Panc1 (cell line): ENCODE measurements around the gene C19orf53. TPM values are rescaled to one million over a fixed set of nuclear protein-coding genes. Genes with fewer than 3 reads are reported as not detected.
"Not testable (repeated sequence)": the region's sequence is repeated elsewhere in the genome, so short reads cannot be mapped to it uniquely, and the experiment has no call there.

Experiments
- ATAC-seq: fragments of 200-7000 bp; cut with Tn5 transposase; 2 replicates; pipeline ENCODE4 v1.9.1; 2020; ENCODE audit warnings: mild to moderate bottlenecking, moderate library complexity
- BruUV-seq: library from RNA; stranded (reverse); fragments of 400-500 nt; replicated peaks from 2 replicates; lab custom pipeline; 2021; lab: Mats Ljungman, UMichigan
- CTCF ChIA-PET: fragments of 300-600 bp; sonication (Branson Sonifier 250); formaldehyde crosslinking; loops from one replicate; lab custom pipeline; 2022; ENCODE audit warnings: antibody characterized with exemption; lab: Charles Lee
- POLR2A ChIA-PET: fragments of 300-600 bp; sonication (Branson Sonifier 250); formaldehyde crosslinking; loops from one replicate; lab custom pipeline; 2022; ENCODE audit warnings: antibody characterized with exemption; lab: Charles Lee
- DNase-seq: peaks from one replicate; pipeline ENCODE4 v3.0.0-alpha.2; 2010; ENCODE audit warnings: low read depth, low spot score
- H3K27ac ChIP-seq: 2 replicates; pipeline ENCODE4 v1.5.1; 2011; ENCODE audit warnings: mild to moderate bottlenecking, low read length, inconsistent platforms
- H3K27me3 ChIP-seq: fragments of 200-500 bp; sonication (Bioruptor generic); 2 replicates; pipeline ENCODE4 v1.6.0; 2014; ENCODE audit warnings: low read length, inconsistent platforms; ENCODE audit not compliant: control insufficient read depth, insufficient read depth
- H3K36me3 ChIP-seq: fragments of 200-500 bp; sonication (Bioruptor generic); 2 replicates; pipeline ENCODE4 v1.5.1; 2014; ENCODE audit warnings: inconsistent platforms, mild to moderate bottlenecking, low read length, moderate library complexity; ENCODE audit not compliant: control insufficient read depth, insufficient read depth
- H3K4me1 ChIP-seq: 2 replicates; pipeline ENCODE4 v1.5.1; 2011; ENCODE audit warnings: inconsistent platforms, mild to moderate bottlenecking, low read length, moderate library complexity; ENCODE audit not compliant: control insufficient read depth, insufficient read depth
- H3K4me3 ChIP-seq, 2 experiments: 2 replicates each; pipeline ENCODE4 v1.5.1; 2011 to 2012; ENCODE audit warnings: low read depth in 2 of 2, low read length in 2 of 2, mild to moderate bottlenecking in 2 of 2, inconsistent platforms in 1 of 2, moderate library complexity in 1 of 2
- H3K9me3 ChIP-seq: fragments of 200-500 bp; sonication (Bioruptor generic); 2 replicates; pipeline ENCODE4 v1.5.1; 2014; ENCODE audit warnings: low read depth, mild to moderate bottlenecking, inconsistent platforms, low read length, moderate library complexity; ENCODE audit not compliant: control insufficient read depth, insufficient read depth
- POLR2AphosphoS5 ChIP-seq: IDR thresholded peaks from 2 replicates; pipeline ENCODE4 v1.6.1; 2012; ENCODE audit warnings: mild to moderate bottlenecking, low read depth, low read length, moderate library complexity
- SIN3A ChIP-seq: IDR thresholded peaks from 2 replicates; pipeline ENCODE4 v1.6.1; 2012; ENCODE audit warnings: low read depth, mild to moderate bottlenecking, low read length, moderate library complexity, borderline replicate concordance; ENCODE audit not compliant: insufficient read depth
- TCF7L2 ChIP-seq: IDR thresholded peaks from 2 replicates; pipeline ENCODE4 v1.6.1; 2011; ENCODE audit warnings: mild to moderate bottlenecking, low read depth, low read length, inconsistent platforms
- in situ Hi-C: cut with HindIII; loops from 2 replicates; pipeline ENCODE4 v1.10.0; 2016; ENCODE audit warnings: low sequenced_read_pairs, low pct_unique_long_range_greater_than_20kb
- intact Hi-C: fragments of 100-400 bp; cut with micrococcal nuclease; formaldehyde crosslinking; loops from one replicate; pipeline ENCODE4 v1.10.0; 2022; ENCODE audit not compliant: unreplicated experiment
- total RNA-seq: library from RNA; stranded (reverse); gene quantifications from one replicate; pipeline ENCODE4 v1.2.1, GENCODE V29; 2021; ENCODE audit not compliant: unreplicated experiment
- TF ChIP-seq, protein P1 (sequence below), 2 experiments: IDR thresholded peaks; 2 replicates each; pipeline ENCODE4 v1.6.1; 2011 to 2012; ENCODE audit warnings: low read depth in 2 of 2, control low read depth in 1 of 2, low read length in 1 of 2, mild to moderate bottlenecking in 1 of 2, moderate library complexity in 1 of 2; ENCODE audit not compliant: insufficient read depth in 1 of 2
- TF ChIP-seq, protein P2 (sequence below): fragments of 450-650 bp; IDR thresholded peaks from 2 replicates; pipeline ENCODE4 v1.5.1; 2017; ENCODE audit warnings: mild to moderate bottlenecking

The C19orf53 gene
- total RNA-seq, 1 experiment from 2014 or later: 97.2 TPM

DNA sequence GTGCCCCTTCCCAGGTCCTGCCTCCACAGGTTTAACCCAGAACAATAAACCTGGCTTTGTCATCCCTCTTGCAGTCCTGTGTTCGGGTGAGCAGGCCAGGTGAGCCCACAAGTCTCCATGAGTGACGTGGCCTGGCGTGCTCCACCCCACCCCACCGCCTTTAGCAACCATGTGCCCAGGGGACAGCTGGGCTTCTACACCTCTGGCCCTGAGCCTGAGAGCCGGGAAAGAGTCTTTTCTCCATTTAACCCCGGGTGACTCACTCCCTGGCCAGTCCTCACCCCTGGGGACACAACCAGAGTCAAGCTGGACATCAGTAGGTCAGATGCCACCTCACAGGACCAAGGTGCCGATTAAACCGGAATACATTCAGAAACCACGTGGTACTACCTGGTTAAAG lies 4.1 kb downstream of the C19orf53 start:
- no TSS peak for BruUV-seq
- Histone ChIP-seq H3K4me1 (0 out of 2 replicates have a peak, but pooled peaks cover 6% of the 10 kb centered on the region), H3K27me3 (no peaks in the 10 kb centered on the region), H3K27ac (no peak overlapping the region), H3K9me3 (no peaks in the 10 kb centered on the region), H3K36me3 (peaks cover 4% of the 10 kb centered on the region; the same call in 1 of the 2 replicates), H3K4me3 (no peak overlapping the region)
- ATAC-seq (no peak), DNase-seq (no peak)
- in situ Hi-C loops: no loop called here
- ChIA-PET CTCF (interaction anchor here (0.6 kb wide), 1 partner anchor 170 kb away, joined by 11 read pairs; no protein-coding TSS in a partner anchor), POLR2A (no interaction called here)
- TF ChIP-seq, protein P1, sequence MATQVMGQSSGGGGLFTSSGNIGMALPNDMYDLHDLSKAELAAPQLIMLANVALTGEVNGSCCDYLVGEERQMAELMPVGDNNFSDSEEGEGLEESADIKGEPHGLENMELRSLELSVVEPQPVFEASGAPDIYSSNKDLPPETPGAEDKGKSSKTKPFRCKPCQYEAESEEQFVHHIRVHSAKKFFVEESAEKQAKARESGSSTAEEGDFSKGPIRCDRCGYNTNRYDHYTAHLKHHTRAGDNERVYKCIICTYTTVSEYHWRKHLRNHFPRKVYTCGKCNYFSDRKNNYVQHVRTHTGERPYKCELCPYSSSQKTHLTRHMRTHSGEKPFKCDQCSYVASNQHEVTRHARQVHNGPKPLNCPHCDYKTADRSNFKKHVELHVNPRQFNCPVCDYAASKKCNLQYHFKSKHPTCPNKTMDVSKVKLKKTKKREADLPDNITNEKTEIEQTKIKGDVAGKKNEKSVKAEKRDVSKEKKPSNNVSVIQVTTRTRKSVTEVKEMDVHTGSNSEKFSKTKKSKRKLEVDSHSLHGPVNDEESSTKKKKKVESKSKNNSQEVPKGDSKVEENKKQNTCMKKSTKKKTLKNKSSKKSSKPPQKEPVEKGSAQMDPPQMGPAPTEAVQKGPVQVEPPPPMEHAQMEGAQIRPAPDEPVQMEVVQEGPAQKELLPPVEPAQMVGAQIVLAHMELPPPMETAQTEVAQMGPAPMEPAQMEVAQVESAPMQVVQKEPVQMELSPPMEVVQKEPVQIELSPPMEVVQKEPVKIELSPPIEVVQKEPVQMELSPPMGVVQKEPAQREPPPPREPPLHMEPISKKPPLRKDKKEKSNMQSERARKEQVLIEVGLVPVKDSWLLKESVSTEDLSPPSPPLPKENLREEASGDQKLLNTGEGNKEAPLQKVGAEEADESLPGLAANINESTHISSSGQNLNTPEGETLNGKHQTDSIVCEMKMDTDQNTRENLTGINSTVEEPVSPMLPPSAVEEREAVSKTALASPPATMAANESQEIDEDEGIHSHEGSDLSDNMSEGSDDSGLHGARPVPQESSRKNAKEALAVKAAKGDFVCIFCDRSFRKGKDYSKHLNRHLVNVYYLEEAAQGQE (IDR thresholded peaks at IDR 0.05; ENCODE audit: insufficient read depth in 1 of 2, low read depth in 2 of 2, low read length in 1 of 2): no peak
- TF ChIP-seq TCF7L2 (no peak), POLR2AphosphoS5 (no peak), SIN3A (no peak)
- TF ChIP-seq, protein P2, sequence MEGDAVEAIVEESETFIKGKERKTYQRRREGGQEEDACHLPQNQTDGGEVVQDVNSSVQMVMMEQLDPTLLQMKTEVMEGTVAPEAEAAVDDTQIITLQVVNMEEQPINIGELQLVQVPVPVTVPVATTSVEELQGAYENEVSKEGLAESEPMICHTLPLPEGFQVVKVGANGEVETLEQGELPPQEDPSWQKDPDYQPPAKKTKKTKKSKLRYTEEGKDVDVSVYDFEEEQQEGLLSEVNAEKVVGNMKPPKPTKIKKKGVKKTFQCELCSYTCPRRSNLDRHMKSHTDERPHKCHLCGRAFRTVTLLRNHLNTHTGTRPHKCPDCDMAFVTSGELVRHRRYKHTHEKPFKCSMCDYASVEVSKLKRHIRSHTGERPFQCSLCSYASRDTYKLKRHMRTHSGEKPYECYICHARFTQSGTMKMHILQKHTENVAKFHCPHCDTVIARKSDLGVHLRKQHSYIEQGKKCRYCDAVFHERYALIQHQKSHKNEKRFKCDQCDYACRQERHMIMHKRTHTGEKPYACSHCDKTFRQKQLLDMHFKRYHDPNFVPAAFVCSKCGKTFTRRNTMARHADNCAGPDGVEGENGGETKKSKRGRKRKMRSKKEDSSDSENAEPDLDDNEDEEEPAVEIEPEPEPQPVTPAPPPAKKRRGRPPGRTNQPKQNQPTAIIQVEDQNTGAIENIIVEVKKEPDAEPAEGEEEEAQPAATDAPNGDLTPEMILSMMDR: no peak
- intact Hi-C loops: no loop called here

DNA sequence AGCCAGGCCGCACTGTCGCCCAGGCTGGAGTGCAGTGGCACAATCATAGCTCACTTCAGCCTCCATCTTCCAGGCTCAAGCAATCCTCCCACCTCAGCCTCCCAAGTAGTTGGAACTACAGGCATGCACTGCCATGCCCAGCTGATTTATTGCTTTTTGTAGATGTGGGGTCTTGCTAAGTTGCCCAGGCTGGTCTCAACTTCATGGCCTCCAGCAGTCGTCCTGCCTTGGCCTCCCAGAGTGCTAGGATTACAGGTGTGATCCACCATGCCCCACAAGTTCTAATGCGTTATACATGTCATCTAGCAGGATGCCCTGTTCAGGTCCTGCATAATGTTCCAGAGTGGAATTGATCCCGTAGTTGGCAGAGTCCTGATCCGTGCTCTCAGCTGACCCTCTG lies 4.6 kb downstream of the C19orf53 start:
- ChIA-PET CTCF (interaction anchor here (0.6 kb wide), 1 partner anchor 169 kb away, joined by 11 read pairs; no protein-coding TSS in a partner anchor), POLR2A (no interaction called here)
- Histone ChIP-seq H3K27ac (no peak overlapping the region), H3K4me3 (no peak overlapping the region), H3K4me1 (0 out of 2 replicates have a peak, but pooled peaks cover 6% of the 10 kb centered on the region), H3K36me3 (peaks cover 4% of the 10 kb centered on the region; the same call in 1 of the 2 replicates), H3K27me3 (no peaks in the 10 kb centered on the region), H3K9me3 (no peaks in the 10 kb centered on the region)
- DNase-seq: no peak
- in situ Hi-C loops: no loop called here
- TF ChIP-seq, protein P2: no peak
- intact Hi-C loops: no loop called here
- BruUV-seq: no TSS peak
- no peak for ATAC-seq

DNA sequence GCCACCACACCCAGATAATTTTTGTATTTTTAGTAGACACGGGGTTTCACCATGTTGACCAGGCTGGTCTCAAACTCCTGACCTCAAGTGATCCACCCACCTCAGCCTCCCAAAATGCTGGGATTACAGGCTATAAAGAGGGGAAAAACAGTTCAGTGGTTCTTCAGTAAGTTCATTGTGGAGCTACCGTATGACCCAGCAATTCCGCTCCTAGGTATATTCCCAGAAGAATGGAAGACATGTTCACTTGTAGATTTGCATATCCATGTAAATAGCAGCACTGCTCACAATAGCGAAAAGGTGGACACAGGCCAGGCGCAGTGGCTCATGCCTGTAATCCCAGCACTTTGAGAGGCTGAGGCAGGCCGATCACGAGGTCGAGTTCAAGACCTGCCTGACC lies 5.5 kb downstream of the C19orf53 start:
- not testable (repeated sequence) for BruUV-seq

More for the DNA sequence above, 5.5 kb downstream of the C19orf53 start:
- CTCF ChIA-PET, H3K9me3 ChIP-seq, ATAC-seq, H3K4me1 ChIP-seq, H3K27ac ChIP-seq, in situ Hi-C loops, intact Hi-C loops, H3K36me3 ChIP-seq, H3K4me3 ChIP-seq, POLR2A ChIA-PET, DNase-seq, H3K27me3 ChIP-seq: not testable (repeated sequence)
